IMR-90 (cell line): ENCODE measurements around the gene CLEC1A. TPM values are rescaled to one million over a fixed set of nuclear protein-coding genes. Genes with fewer than 3 reads are reported as not detected.
A peak's percentile ranks its signal among the peaks of the same experiment; 100 is the strongest.

Experiments used
- ATAC-seq: fragments of 200-7000 bp; cut with Tn5 transposase; 2 replicates; pipeline ENCODE4 v1.9.1; 2020; ENCODE audit warnings: low read depth, mild to moderate bottlenecking, moderate library complexity
- BruUV-seq: library from RNA; stranded (reverse); fragments of 400-500 nt; replicated peaks from 2 replicates; lab custom pipeline; 2021; lab: Mats Ljungman, UMichigan
- CTCF ChIA-PET: fragments of 300-600 bp; formaldehyde crosslinking; extraction: SDS; loops from one replicate; lab custom pipeline; 2021; ENCODE audit warnings: antibody characterized with exemption; lab: Yijun Ruan, JAX
- POLR2A ChIA-PET: fragments of 300-600 bp; sonication (Branson Sonifier 250); formaldehyde crosslinking; loops from one replicate; lab custom pipeline; 2022; ENCODE audit warnings: antibody characterized with exemption; ENCODE audit not compliant: unreplicated experiment; lab: Charles Lee
- DNase-seq: peaks from one replicate; pipeline ENCODE4 v3.0.0; 2013
- H2AFZ ChIP-seq: replicated peaks from 2 replicates; pipeline ENCODE3; 2013; ENCODE audit warnings: low read length, mild to moderate bottlenecking; ENCODE audit not compliant: poor library complexity
- H2AK5ac ChIP-seq: 2 replicates; pipeline ENCODE4 v1.6.1; 2013; ENCODE audit warnings: low read depth, low read length, inconsistent platforms
- H2AK9ac ChIP-seq: replicated peaks from 2 replicates; pipeline ENCODE3; 2013; ENCODE audit warnings: mild to moderate bottlenecking, low read depth, low read length, moderate library complexity; ENCODE audit not compliant: poor library complexity
- H2BK120ac ChIP-seq: 2 replicates; pipeline ENCODE4 v1.6.1; 2013; ENCODE audit warnings: low read depth, low read length, inconsistent platforms
- H2BK15ac ChIP-seq: 3 replicates; pipeline ENCODE4 v1.6.1; 2013; ENCODE audit warnings: low read depth, low read length, inconsistent platforms
- H2BK20ac ChIP-seq: 2 replicates; pipeline ENCODE4 v1.6.1; 2013; ENCODE audit warnings: low read depth, mild to moderate bottlenecking, inconsistent platforms, low read length, moderate library complexity
- H2BK5ac ChIP-seq: 2 replicates; pipeline ENCODE4 v1.6.1; 2013; ENCODE audit warnings: mild to moderate bottlenecking, low read depth, low read length, inconsistent platforms; ENCODE audit not compliant: poor library complexity, severe bottlenecking
- H3K14ac ChIP-seq: replicated peaks from 2 replicates; pipeline ENCODE4 v1.6.1; 2013; ENCODE audit warnings: low read depth, low read length, inconsistent platforms
- H3K18ac ChIP-seq: 2 replicates; pipeline ENCODE4 v1.6.1; 2013; ENCODE audit warnings: low read depth, low read length, control low read depth
- H3K23ac ChIP-seq: 2 replicates; pipeline ENCODE4 v1.6.1; 2013; ENCODE audit warnings: low read depth, low read length, inconsistent platforms
- H3K27ac ChIP-seq: 2 replicates; pipeline ENCODE4 v1.5.1; 2013; ENCODE audit warnings: mild to moderate bottlenecking, control low read depth, low read length; ENCODE audit not compliant: insufficient read depth
- H3K27me3 ChIP-seq: 2 replicates; pipeline ENCODE4 v1.6.1; 2013; ENCODE audit warnings: low read length; ENCODE audit not compliant: control insufficient read depth, insufficient read depth
- H3K36me3 ChIP-seq: 2 replicates; pipeline ENCODE4 v1.6.1; 2013; ENCODE audit warnings: low read length, mixed read lengths; ENCODE audit not compliant: control insufficient read depth, insufficient read depth
- H3K4ac ChIP-seq: 2 replicates; pipeline ENCODE4 v1.6.1; 2013; ENCODE audit warnings: low read depth, low read length, inconsistent platforms
- H3K4me1 ChIP-seq: 2 replicates; pipeline ENCODE4 v1.6.1; 2013; ENCODE audit warnings: low read length, mixed read lengths; ENCODE audit not compliant: control insufficient read depth, insufficient read depth
- H3K4me2 ChIP-seq: 2 replicates; pipeline ENCODE4 v1.6.1; 2013; ENCODE audit warnings: low read depth, mild to moderate bottlenecking, control low read depth, low read length, moderate library complexity
- H3K4me3 ChIP-seq: 2 replicates; pipeline ENCODE4 v1.5.1; 2013; ENCODE audit warnings: low read depth, mild to moderate bottlenecking, control low read depth, low read length, moderate library complexity; ENCODE audit not compliant: insufficient read depth
- H3K56ac ChIP-seq: 2 replicates; pipeline ENCODE4 v1.6.1; 2013; ENCODE audit warnings: low read length, inconsistent platforms; ENCODE audit not compliant: insufficient read depth; ENCODE audit errors: extremely low read depth
- H3K79me1 ChIP-seq, 2 experiments: 2 replicates each; pipeline ENCODE4 v1.6.1; 2013; ENCODE audit warnings: low read length in 2 of 2, inconsistent platforms in 1 of 2, low read depth in 1 of 2
- H3K9ac ChIP-seq: 2 replicates; pipeline ENCODE4 v1.6.1; 2013; ENCODE audit warnings: low read depth, low read length, control low read depth
- H3K9me1 ChIP-seq: 2 replicates; pipeline ENCODE4 v1.6.1; 2013; ENCODE audit warnings: low read length, inconsistent platforms; ENCODE audit not compliant: insufficient read depth
- H3K9me3 ChIP-seq: 2 replicates; pipeline ENCODE4 v1.6.1; 2013; ENCODE audit warnings: low read length; ENCODE audit not compliant: control insufficient read depth, insufficient read depth
- H4K20me1 ChIP-seq: 2 replicates; pipeline ENCODE4 v1.6.1; 2013; ENCODE audit warnings: low read length, inconsistent platforms; ENCODE audit not compliant: insufficient read depth
- H4K5ac ChIP-seq: 2 replicates; pipeline ENCODE4 v1.6.1; 2013; ENCODE audit warnings: mild to moderate bottlenecking, low read depth, low read length, control low read depth
- H4K8ac ChIP-seq, 2 experiments: 2 replicates each; pipeline ENCODE4 v1.6.1; 2013; ENCODE audit warnings: low read depth in 2 of 2, low read length in 2 of 2, control low read depth in 1 of 2, inconsistent platforms in 1 of 2
- H4K91ac ChIP-seq: 2 replicates; pipeline ENCODE4 v1.6.1; 2013; ENCODE audit warnings: low read depth, low read length, inconsistent platforms; ENCODE audit not compliant: insufficient read depth
- CEBPB ChIP-seq: IDR thresholded peaks from 2 replicates; pipeline ENCODE4 v1.6.1; 2012; ENCODE audit warnings: low read depth, low read length, improper control_type of control experiment
- NFE2L2 ChIP-seq: fragments of 150-350 bp; IDR thresholded peaks from 2 replicates; pipeline ENCODE4 v1.6.1; 2016; ENCODE audit warnings: low read depth, mild to moderate bottlenecking, low read length
- RAD21 ChIP-seq: IDR thresholded peaks from 2 replicates; pipeline ENCODE4 v1.6.1; 2012; ENCODE audit warnings: low read length, improper control_type of control experiment
- RCOR1 ChIP-seq: IDR thresholded peaks from 2 replicates; pipeline ENCODE4 v1.6.1; 2012; ENCODE audit warnings: mild to moderate bottlenecking, low read length, improper control_type of control experiment; ENCODE audit not compliant: insufficient replicate concordance
- SMC3 ChIP-seq: fragments of 150-350 bp; IDR thresholded peaks from 2 replicates; pipeline ENCODE4 v1.6.1; 2016; ENCODE audit warnings: low read depth, mild to moderate bottlenecking, antibody characterized with exemption, low read length, moderate library complexity
- WGBS, 2 experiments: methylation state at CpG; one replicate each; pipeline versions ENCODE4 v1.1.5 to v1.1.7; 2013; ENCODE audit warnings: missing lambda C conversion rate in 2 of 2; ENCODE audit not compliant: insufficient read length in 1 of 2; ENCODE audit errors: extremely low coverage in 2 of 2; 5-methylcytosine and 5-hydroxymethylcytosine counted together
- dilution Hi-C: fragments of 300-500 bp; cut with HindIII; formaldehyde crosslinking; loops from one replicate; pipeline ENCODE4 v1.14.3; 2018; ENCODE audit warnings: low sequenced_read_pairs; ENCODE audit not compliant: unreplicated experiment
- in situ Hi-C: fragments of 300-500 bp; cut with MboI; formaldehyde crosslinking; loops from 3 replicates; pipeline ENCODE4 v1.14.3; 2019; ENCODE audit warnings: low sequenced_read_pairs, inconsistent platforms, mixed read lengths
- intact Hi-C: fragments of 100-400 bp; cut with micrococcal nuclease; formaldehyde crosslinking; loops from 2 replicates; pipeline ENCODE4 v1.10.0; 2022
- polyA plus RNA-seq, 3 experiments: library from polyadenylated mRNA; depleted of rRNA; stranded (reverse); fragments of >200 nt; gene quantifications; 2 replicates each; pipeline ENCODE4 v1.2.3, GENCODE V29; 2012; ENCODE audit warnings: low replicate concordance in 1 of 3
- total RNA-seq: library from RNA; depleted of rRNA; stranded (reverse); fragments of >200 nt; gene quantifications from 2 replicates; pipeline ENCODE4 v1.2.3, GENCODE V29; 2012
- TF ChIP-seq, protein P1 (sequence below): conservative IDR thresholded peaks from 2 replicates; pipeline ENCODE4 v1.5.1; 2012; ENCODE audit warnings: mild to moderate bottlenecking, low read depth, low read length, improper control_type of control experiment

The CLEC1A gene
- total and polyA plus RNA-seq, 2 of the 4 experiments (the other 2 are of a cell fraction) = not detected

DNA sequence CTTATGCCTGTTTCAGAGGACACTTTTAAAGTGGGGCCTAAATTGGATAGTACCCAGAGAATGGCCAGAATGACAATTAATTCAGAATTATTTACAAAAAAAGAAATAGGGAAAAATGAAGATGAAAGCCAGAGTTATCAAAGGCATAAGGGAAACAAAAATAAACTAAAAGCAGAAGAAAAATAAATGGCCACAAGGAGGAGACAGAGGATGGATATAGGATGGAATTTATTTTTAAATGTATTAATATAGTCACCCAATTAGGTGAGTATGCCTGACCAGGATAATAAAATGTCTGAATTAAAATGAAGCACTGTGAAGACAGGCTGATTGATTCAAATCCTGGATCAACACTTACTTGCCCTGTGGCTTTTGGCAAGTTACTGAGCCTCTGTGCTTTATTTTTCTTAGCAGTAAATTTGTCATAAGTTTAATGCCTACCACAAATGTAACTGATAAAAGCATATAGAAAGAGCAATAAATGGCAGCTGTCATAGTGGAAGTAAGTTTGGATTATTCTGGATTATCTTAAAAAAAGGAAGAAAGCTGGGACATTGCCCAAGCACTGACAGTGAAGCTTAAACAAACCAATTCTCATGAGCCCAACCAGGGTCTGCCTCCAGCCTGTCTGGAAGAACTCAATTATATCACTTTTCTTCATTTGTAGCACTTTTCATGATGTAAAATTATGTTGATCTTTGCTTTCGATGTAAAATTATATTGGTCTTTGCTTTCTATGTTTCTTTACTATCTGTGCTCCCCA, 64.8 kb downstream of the CLEC1A start:
- H4K91ac ChIP-seq = no peak overlapping the region
- H3K14ac ChIP-seq = no peak overlapping the region
- peak overlapping the region; percentile 36; the same call in 1 of the 2 replicates for H2BK120ac ChIP-seq
- ChIA-PET CTCF (interaction anchor here (0.7 to 1.2 kb wide), 3 partner anchors 101 to 156 kb away, joined by 3 to 8 read pairs (median 3); no protein-coding TSS in a partner anchor), POLR2A (no interaction called here)
- H3K56ac ChIP-seq = no peak overlapping the region
- H3K9ac ChIP-seq = no peak overlapping the region
- H2BK20ac ChIP-seq = peak overlapping the region; percentile 56; the same call in 1 of the 2 replicates
- in situ Hi-C loops = no loop called here
- BruUV-seq = no TSS peak
- H4K20me1 ChIP-seq = no peaks in the 10 kb centered on the region
- no peaks in the 10 kb centered on the region for H3K36me3 ChIP-seq
- intact Hi-C loops = loop anchor here (1.0 to 5.0 kb wide), 5 partner anchors 106 to 523 kb away; no protein-coding TSS in a partner anchor
- ATAC-seq (peak; percentile 50), DNase-seq (peak; percentile 18)
- no peak overlapping the region for H3K4me2 ChIP-seq
- H2AK9ac ChIP-seq = no peak overlapping the region
- H3K27me3 ChIP-seq = no peaks in the 10 kb centered on the region
- no peak overlapping the region for H3K23ac ChIP-seq
- no CpG with 5 or more reads among the region's 1 CpG for WGBS, 2 experiments
- 0 out of 2 replicates have a peak, but pooled peaks cover 5% of the 10 kb centered on the region for H3K9me1 ChIP-seq
- H2AFZ ChIP-seq = no peak overlapping the region
- no peak overlapping the region for H2BK5ac ChIP-seq
- H2BK15ac ChIP-seq = peak overlapping the region; percentile 54; the same call in 1 of the 3 replicates
- H4K5ac ChIP-seq = no peak overlapping the region
- no peak overlapping the region for H3K27ac ChIP-seq
- H3K4me1 ChIP-seq = no peaks in the 10 kb centered on the region
- no peak overlapping the region for H4K8ac ChIP-seq
- no peaks in the 10 kb centered on the region for H3K9me3 ChIP-seq
- H3K79me1 ChIP-seq = no peaks in the 10 kb centered on the region
- no peak for TF ChIP-seq RCOR1
- TF ChIP-seq CEBPB = no peak
- peak; percentile 72 for TF ChIP-seq RAD21
- no peak for TF ChIP-seq NFE2L2
- peak; percentile 67 for TF ChIP-seq SMC3
- TF ChIP-seq, protein P1, sequence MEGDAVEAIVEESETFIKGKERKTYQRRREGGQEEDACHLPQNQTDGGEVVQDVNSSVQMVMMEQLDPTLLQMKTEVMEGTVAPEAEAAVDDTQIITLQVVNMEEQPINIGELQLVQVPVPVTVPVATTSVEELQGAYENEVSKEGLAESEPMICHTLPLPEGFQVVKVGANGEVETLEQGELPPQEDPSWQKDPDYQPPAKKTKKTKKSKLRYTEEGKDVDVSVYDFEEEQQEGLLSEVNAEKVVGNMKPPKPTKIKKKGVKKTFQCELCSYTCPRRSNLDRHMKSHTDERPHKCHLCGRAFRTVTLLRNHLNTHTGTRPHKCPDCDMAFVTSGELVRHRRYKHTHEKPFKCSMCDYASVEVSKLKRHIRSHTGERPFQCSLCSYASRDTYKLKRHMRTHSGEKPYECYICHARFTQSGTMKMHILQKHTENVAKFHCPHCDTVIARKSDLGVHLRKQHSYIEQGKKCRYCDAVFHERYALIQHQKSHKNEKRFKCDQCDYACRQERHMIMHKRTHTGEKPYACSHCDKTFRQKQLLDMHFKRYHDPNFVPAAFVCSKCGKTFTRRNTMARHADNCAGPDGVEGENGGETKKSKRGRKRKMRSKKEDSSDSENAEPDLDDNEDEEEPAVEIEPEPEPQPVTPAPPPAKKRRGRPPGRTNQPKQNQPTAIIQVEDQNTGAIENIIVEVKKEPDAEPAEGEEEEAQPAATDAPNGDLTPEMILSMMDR = peak; percentile 72
- no peak overlapping the region for H3K4me3 ChIP-seq
- H2AK5ac ChIP-seq = no peak overlapping the region
- dilution Hi-C loops = no loop called here
- peak overlapping the region; percentile 30; the same call in 1 of the 2 replicates for H3K4ac ChIP-seq
- 0 out of 2 replicates have a peak overlapping the region, but pooled peaks have one; percentile 65 for H3K18ac ChIP-seq
